K562 (cell line): ENCODE measurements around the gene TCOF1. TPM values are rescaled to one million over a fixed set of nuclear protein-coding genes. Genes with fewer than 3 reads are reported as not detected.
A peak's percentile ranks its signal among the peaks of the same experiment; 100 is the strongest.

ENCODE experiments used
- ATAC-seq: fragments of 200-7000 bp; cut with Tn5 transposase; 3 replicates; pipeline ENCODE4 v1.9.1; 2020; ENCODE audit warnings: moderate library complexity
- BruUV-seq: library from RNA; stranded (reverse); fragments of 400-500 nt; replicated peaks from 2 replicates; lab custom pipeline; 2021; lab: Mats Ljungman, UMichigan
- CTCF ChIA-PET: fragments of 300-600 bp; formaldehyde crosslinking; extraction: SDS; loops from one replicate; lab custom pipeline; 2021; ENCODE audit warnings: low intra/inter-chr PET ratio; lab: Yijun Ruan, JAX
- POLR2A ChIA-PET: fragments of 300-600, 350-650 bp; sonication (Branson Sonifier 250); formaldehyde crosslinking; extraction: SDS; loops from one replicate; lab custom pipeline; 2021; ENCODE audit warnings: antibody characterized with exemption, inconsistent platforms; lab: Yijun Ruan, JAX
- DNase-seq, 4 experiments: peaks; one replicate each; pipeline versions ENCODE4 v3.0.0 to v3.0.0-alpha.2; 2011 to 2018; ENCODE audit warnings: low spot score in 3 of 4, mixed read lengths in 3 of 4; ENCODE audit errors: extremely low read depth in 1 of 4
- FAIRE-seq: peaks from 2 replicates; lab custom pipeline; 2011; peaks lifted over from hg19 to GRCh38; lab: Jason Lieb, UNC
- H2AFZ ChIP-seq: 2 replicates; pipeline ENCODE4 v1.6.0; 2011; ENCODE audit warnings: low read depth, low read length, control low read depth, inconsistent platforms
- H3K27ac ChIP-seq: fragments of 200-600 bp; 3 replicates; pipeline ENCODE4 v1.8.0; 2011; ENCODE audit warnings: low read depth, mild to moderate bottlenecking, control low read depth, inconsistent platforms, low read length, moderate library complexity, mixed read lengths; ENCODE audit errors: extremely low read depth
- H3K27me3 ChIP-seq, 2 experiments: fragments of 300-600 bp in 1 of 2; 2 replicates in 1 of 2; 3 replicates in 1 of 2; pipeline versions ENCODE4 v1.6.0 to v1.8.0; 2011; ENCODE audit warnings: inconsistent platforms in 2 of 2, low read length in 2 of 2, mild to moderate bottlenecking in 1 of 2, mixed read lengths in 1 of 2, moderate library complexity in 1 of 2; ENCODE audit not compliant: control insufficient read depth in 2 of 2, insufficient read depth in 2 of 2
- H3K36me3 ChIP-seq: fragments of 300-600 bp; 3 replicates; pipeline ENCODE4 v1.8.0; 2011; ENCODE audit warnings: mild to moderate bottlenecking, low read length, inconsistent platforms; ENCODE audit not compliant: control insufficient read depth, insufficient read depth
- H3K4me1 ChIP-seq, 2 experiments: fragments of 200-600 bp in 1 of 2; replicated peaks in 1 of 2; 2 replicates in 1 of 2; 3 replicates in 1 of 2; pipeline versions ENCODE4 v1.5.1 to v1.8.0; 2011; ENCODE audit warnings: inconsistent platforms in 2 of 2, low read length in 2 of 2, mild to moderate bottlenecking in 1 of 2, mixed read lengths in 1 of 2, moderate library complexity in 1 of 2; ENCODE audit not compliant: control insufficient read depth in 2 of 2, insufficient read depth in 2 of 2
- H3K4me2 ChIP-seq: 2 replicates; pipeline ENCODE4 v1.6.1; 2011; ENCODE audit warnings: low read length, control low read depth, inconsistent platforms, mixed read lengths; ENCODE audit not compliant: insufficient read depth
- H3K4me3 ChIP-seq: fragments of 200-600 bp; sonication (generic), shearing (Covaris generic); 2 replicates; pipeline ENCODE4 v1.5.1; 2016; ENCODE audit warnings: control low read depth, inconsistent platforms
- H3K79me2 ChIP-seq: fragments of 200-600 bp; 3 replicates; pipeline ENCODE4 v1.8.0; 2011; ENCODE audit warnings: low read length, inconsistent platforms; ENCODE audit not compliant: control insufficient read depth, insufficient read depth
- H3K9ac ChIP-seq, 2 experiments: 2 replicates each; pipeline versions ENCODE4 v1.6.0 to v1.6.1; 2011; ENCODE audit warnings: low read depth in 2 of 2, low read length in 2 of 2, control low read depth in 1 of 2, inconsistent platforms in 1 of 2, mild to moderate bottlenecking in 1 of 2, mixed read lengths in 1 of 2; ENCODE audit not compliant: insufficient read depth in 1 of 2
- H3K9me1 ChIP-seq: one replicate; pipeline ENCODE4 v1.6.0; 2011; ENCODE audit warnings: inconsistent platforms, mild to moderate bottlenecking, low read length, moderate library complexity; ENCODE audit not compliant: control insufficient read depth, insufficient read depth
- H3K9me3 ChIP-seq: replicated peaks from 2 replicates; pipeline ENCODE4 v1.5.1; 2011; ENCODE audit warnings: low read depth, low read length, inconsistent platforms; ENCODE audit not compliant: control insufficient read depth, insufficient read depth
- H4K20me1 ChIP-seq: replicated peaks from 2 replicates; pipeline ENCODE4 v1.6.1; 2011; ENCODE audit warnings: low read length, inconsistent platforms, mixed read lengths; ENCODE audit not compliant: control insufficient read depth, insufficient read depth
- E4F1 ChIP-seq: fragments of 250-450 bp; sonication (Bioruptor Pico); IDR thresholded peaks from 2 replicates; pipeline ENCODE4 v1.5.0; 2021; ENCODE audit warnings: mild to moderate bottlenecking, borderline replicate concordance
- GTF3C2 ChIP-seq: IDR thresholded peaks from 3 replicates; pipeline ENCODE4 v1.6.1; 2011; ENCODE audit warnings: borderline replicate concordance, mild to moderate bottlenecking, moderate library complexity; ENCODE audit not compliant: insufficient read length; ENCODE audit errors: extremely low read depth
- HDAC6 ChIP-seq: IDR thresholded peaks from 2 replicates; pipeline ENCODE4 v1.6.1; 2012; ENCODE audit warnings: low read depth, mild to moderate bottlenecking, control low read depth, inconsistent platforms, low read length, moderate library complexity
- HMG20B ChIP-seq: fragments of 250-450 bp; sonication (Bioruptor Pico); IDR thresholded peaks from 2 replicates; pipeline ENCODE4 v1.5.0; 2021; ENCODE audit warnings: mild to moderate bottlenecking
- KDM5B ChIP-seq: fragments of 200-600 bp; sonication (generic); IDR thresholded peaks from 2 replicates; pipeline ENCODE4 v1.6.1; 2012; ENCODE audit warnings: low read depth, mild to moderate bottlenecking, moderate library complexity, low read length, control low read depth, inconsistent platforms; ENCODE audit not compliant: insufficient replicate concordance
- MCM2 ChIP-seq: fragments of 450-650 bp; IDR thresholded peaks from 2 replicates; pipeline ENCODE4 v1.6.1; 2017; ENCODE audit warnings: low read depth, mild to moderate bottlenecking
- RERE ChIP-seq: sonication (generic); formaldehyde crosslinking; IDR thresholded peaks from 2 replicates; pipeline ENCODE4 v1.8.0; 2023; ENCODE audit warnings: missing genetic modification reagents, mild to moderate bottlenecking, borderline replicate concordance
- THRAP3 ChIP-seq: fragments of 450-650 bp; IDR thresholded peaks from 2 replicates; pipeline ENCODE4 v1.6.1; 2016; ENCODE audit warnings: mild to moderate bottlenecking, inconsistent platforms, borderline replicate concordance
- ZNF143 ChIP-seq: sonication (generic); formaldehyde crosslinking; IDR thresholded peaks from 2 replicates; pipeline ENCODE4 v1.9.0; 2022; ENCODE audit warnings: mild to moderate bottlenecking, missing genetic modification reagents
- WGBS: fragments of 100-300 bp; shearing (Covaris generic); methylation state at CpG from one replicate; pipeline ENCODE4 v1.1.6; 2016; ENCODE audit warnings: low coverage, mixed read lengths; ENCODE audit not compliant: insufficient coverage; ENCODE audit errors: missing lambda C conversion rate; 5-methylcytosine and 5-hydroxymethylcytosine counted together
- in situ Hi-C: fragments of 300-500 bp; cut with MboI; formaldehyde crosslinking; loops from 4 replicates; pipeline ENCODE4 v1.15.0; 2018; ENCODE audit warnings: inconsistent platforms, mixed read lengths
- intact Hi-C: fragments of 100-400 bp; cut with micrococcal nuclease; formaldehyde crosslinking; loops from 2 replicates; pipeline ENCODE4 v1.14.2; 2022
- polyA plus RNA-seq, 8 experiments: library from polyadenylated mRNA; depleted of rRNA in 4 of 8; stranded (reverse) in 5 of 8; unstranded in 3 of 8; fragments of >200 nt; fragmentation: Nextera tagmentation in 2 of 8; fragmentation: Illumina TruSeq in 1 of 8; extraction: Ambion mirVana in 2 of 8; extraction: Trizol in 1 of 8; gene quantifications; 2 replicates each; pipeline versions ENCODE4 v1.2.1 to v1.2.3, GENCODE V29; 2011 to 2014; ENCODE audit warnings: inconsistent platforms in 1 of 8, missing spikeins in 1 of 8
- total RNA-seq, 7 experiments: library from RNA; depleted of rRNA in 6 of 7; stranded (reverse); fragments of >200 nt in 6 of 7; fragmentation: Illumina TruSeq in 2 of 7; extraction: Trizol in 2 of 7; gene quantifications; 2 replicates each; pipeline versions ENCODE4 v1.2.1 to v1.2.3, GENCODE V29; 2011 to 2021; ENCODE audit warnings: low replicate concordance in 1 of 7
- TF ChIP-seq, protein P1 (sequence below): sonication (generic); formaldehyde crosslinking; IDR thresholded peaks from 2 replicates; pipeline ENCODE4 v1.8.0; 2022; ENCODE audit warnings: missing genetic modification reagents, mild to moderate bottlenecking, moderate library complexity, borderline replicate concordance

TCOF1 gene
- total and polyA plus RNA-seq, 9 of the 15 experiments (the other 6 are each of a cell fraction or from before 2014, with no cell fraction given), result 9.8 to 134 (median 61.7) TPM

DNA sequence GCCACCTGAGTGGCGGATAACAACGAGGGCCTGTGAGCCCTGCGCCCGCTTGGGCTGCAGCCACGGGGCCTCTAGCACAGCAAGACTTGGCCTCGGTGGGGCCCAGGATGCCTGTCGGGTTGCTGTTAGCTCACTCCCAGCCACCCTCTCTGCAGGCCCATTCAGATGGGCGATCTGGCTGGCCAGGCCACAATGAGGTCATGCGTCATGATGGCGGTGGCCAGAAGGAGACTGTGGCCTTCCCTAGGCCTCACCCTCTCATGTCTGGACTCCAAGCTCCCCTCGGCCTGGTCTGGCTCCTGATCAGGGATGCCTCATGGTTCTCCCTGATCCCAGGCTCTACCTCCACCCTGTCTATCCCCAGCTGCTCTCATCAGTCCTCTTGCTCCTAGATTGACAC is 19.0 kb upstream of the TCOF1 start:
- ATAC-seq (peak; percentile 39; the same call in 1 of the 3 replicates), FAIRE-seq (no peak), DNase-seq (no peak)
- no TSS peak for BruUV-seq
- Histone ChIP-seq H4K20me1 (no peaks in the 10 kb centered on the region), H3K36me3 (no peaks in the 10 kb centered on the region), H3K79me2 (no peaks in the 10 kb centered on the region), H3K27me3 (peaks cover 7 to 24% of the 10 kb centered on the region in 2 experiments), H3K9ac (no peak overlapping the region), H2AFZ (no peak overlapping the region), H3K27ac (no peak overlapping the region), H3K9me3 (no peaks in the 10 kb centered on the region), H3K9me1 (no peaks in the 10 kb centered on the region), H3K4me2 (no peak overlapping the region), H3K4me1 (no peaks in the 10 kb centered on the region), H3K4me3 (no peak overlapping the region)
- ChIA-PET CTCF (no interaction called here), POLR2A (no interaction called here)
- WGBS, result 23% methylated on average over 11 of the region's 11 CpGs
- intact Hi-C loops (no loop called here), in situ Hi-C loops (no loop called here)
- TF ChIP-seq GTF3C2 (no peak), ZNF143 (no peak), HMG20B (CRISPR knock-in tag) (no peak), KDM5B (no peak), MCM2 (no peak), HDAC6 (no peak), E4F1 (CRISPR knock-in tag) (no peak), RERE (CRISPR knock-in tag) (no peak), THRAP3 (no peak)
- TF ChIP-seq, protein P1, sequence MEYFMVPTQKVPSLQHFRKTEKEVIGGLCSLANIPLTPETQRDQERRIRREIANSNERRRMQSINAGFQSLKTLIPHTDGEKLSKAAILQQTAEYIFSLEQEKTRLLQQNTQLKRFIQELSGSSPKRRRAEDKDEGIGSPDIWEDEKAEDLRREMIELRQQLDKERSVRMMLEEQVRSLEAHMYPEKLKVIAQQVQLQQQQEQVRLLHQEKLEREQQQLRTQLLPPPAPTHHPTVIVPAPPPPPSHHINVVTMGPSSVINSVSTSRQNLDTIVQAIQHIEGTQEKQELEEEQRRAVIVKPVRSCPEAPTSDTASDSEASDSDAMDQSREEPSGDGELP (CRISPR knock-in tag), result no peak
